Uterus (tissue), 2 donors: ENCODE data around the gene DYNC1H1.

Source experiments
- POLR2A ChIP-seq, 2 donors: fragments of 450-650 bp; IDR thresholded peaks; one replicate each; pipeline ENCODE4 v1.6.1; 2016; ENCODE audit warnings: antibody characterized with exemption in 2 of 2, mild to moderate bottlenecking in 1 of 2, moderate library complexity in 1 of 2
- TF ChIP-seq, protein P1 (sequence below), 4 experiments: fragments of 200-600 bp in 2 of 4; fragments of 450-650 bp in 2 of 4; sonication (generic) in 2 of 4; IDR thresholded peaks; one replicate each; pipeline ENCODE4 v1.5.1; 2016 to 2019; ENCODE audit warnings: antibody characterized with exemption in 4 of 4, mild to moderate bottlenecking in 2 of 4, moderate library complexity in 1 of 4

- TF ChIP-seq POLR2A (IDR thresholded peaks at IDR 0.05), result no peak
- TF ChIP-seq, protein P1, sequence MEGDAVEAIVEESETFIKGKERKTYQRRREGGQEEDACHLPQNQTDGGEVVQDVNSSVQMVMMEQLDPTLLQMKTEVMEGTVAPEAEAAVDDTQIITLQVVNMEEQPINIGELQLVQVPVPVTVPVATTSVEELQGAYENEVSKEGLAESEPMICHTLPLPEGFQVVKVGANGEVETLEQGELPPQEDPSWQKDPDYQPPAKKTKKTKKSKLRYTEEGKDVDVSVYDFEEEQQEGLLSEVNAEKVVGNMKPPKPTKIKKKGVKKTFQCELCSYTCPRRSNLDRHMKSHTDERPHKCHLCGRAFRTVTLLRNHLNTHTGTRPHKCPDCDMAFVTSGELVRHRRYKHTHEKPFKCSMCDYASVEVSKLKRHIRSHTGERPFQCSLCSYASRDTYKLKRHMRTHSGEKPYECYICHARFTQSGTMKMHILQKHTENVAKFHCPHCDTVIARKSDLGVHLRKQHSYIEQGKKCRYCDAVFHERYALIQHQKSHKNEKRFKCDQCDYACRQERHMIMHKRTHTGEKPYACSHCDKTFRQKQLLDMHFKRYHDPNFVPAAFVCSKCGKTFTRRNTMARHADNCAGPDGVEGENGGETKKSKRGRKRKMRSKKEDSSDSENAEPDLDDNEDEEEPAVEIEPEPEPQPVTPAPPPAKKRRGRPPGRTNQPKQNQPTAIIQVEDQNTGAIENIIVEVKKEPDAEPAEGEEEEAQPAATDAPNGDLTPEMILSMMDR (IDR thresholded peaks at IDR 0.05), result no peak
Measured at GRCh38 chr14:102035914-102036313, 71.5 kb downstream of the DYNC1H1 start.
